HepG2 (cell line): ENCODE results near the gene SIT1. TPM values are rescaled to one million over a fixed set of nuclear protein-coding genes. Genes with fewer than 3 reads are reported as not detected.

Experiments
- DPF2 ChIP-seq: sonication (generic); formaldehyde crosslinking; IDR thresholded peaks from 2 replicates; pipeline ENCODE4 v1.4.0; 2020; ENCODE audit warnings: mild to moderate bottlenecking, low read depth, missing genetic modification reagents, borderline replicate concordance
- FOXJ3 ChIP-seq: sonication (generic); formaldehyde crosslinking; IDR thresholded peaks from 2 replicates; pipeline ENCODE4 v1.4.0; 2020; ENCODE audit warnings: missing genetic modification reagents, mild to moderate bottlenecking, borderline replicate concordance
- GATAD1 ChIP-seq: IDR thresholded peaks from 2 replicates; pipeline ENCODE4 v1.6.1; 2016; ENCODE audit warnings: missing genetic modification reagents, missing compliant biosample characterization
- LCORL ChIP-seq, 2 experiments: fragments of 450-650 bp in 1 of 2; sonication (generic) in 1 of 2; formaldehyde crosslinking in 1 of 2; IDR thresholded peaks; 2 replicates each; pipeline versions ENCODE4 v1.5.0 to v1.6.1; 2017 to 2020; ENCODE audit warnings: antibody characterized with exemption in 1 of 2, missing genetic modification reagents in 1 of 2
- NR3C1 ChIP-seq: sonication (generic); formaldehyde crosslinking; IDR thresholded peaks from 2 replicates; pipeline ENCODE4 v1.4.0; 2020; ENCODE audit warnings: missing genetic modification reagents
- PHF20 ChIP-seq: sonication (generic); formaldehyde crosslinking; IDR thresholded peaks from 2 replicates; pipeline ENCODE4 v1.5.0; 2020; ENCODE audit warnings: mild to moderate bottlenecking, missing genetic modification reagents
- POGK ChIP-seq: sonication (generic); formaldehyde crosslinking; conservative IDR thresholded peaks from 2 replicates; pipeline ENCODE4 v1.8.0; 2022; ENCODE audit warnings: mild to moderate bottlenecking, moderate library complexity, missing genetic modification reagents
- REPIN1 ChIP-seq: sonication (generic); formaldehyde crosslinking; IDR thresholded peaks from 2 replicates; pipeline ENCODE4 v1.8.0; 2022; ENCODE audit warnings: missing genetic modification reagents, low read depth, mild to moderate bottlenecking, borderline replicate concordance
- SAFB2 ChIP-seq: sonication (generic); formaldehyde crosslinking; IDR thresholded peaks from 2 replicates; pipeline ENCODE4 v1.5.1; 2020; ENCODE audit warnings: missing genetic modification reagents, low read depth, mild to moderate bottlenecking, borderline replicate concordance
- SAP130 ChIP-seq: IDR thresholded peaks from 2 replicates; pipeline ENCODE4 v1.6.1; 2016; ENCODE audit warnings: low read depth
- TBX2 ChIP-seq: sonication (generic); formaldehyde crosslinking; IDR thresholded peaks from 2 replicates; pipeline ENCODE4 v1.5.0; 2020; ENCODE audit warnings: missing genetic modification reagents, mild to moderate bottlenecking, borderline replicate concordance
- TCF12 ChIP-seq, 2 experiments: fragments of 450-650 bp in 1 of 2; sonication (generic) in 1 of 2; formaldehyde crosslinking in 1 of 2; IDR thresholded peaks; 2 replicates each; pipeline versions ENCODE4 v1.6.1 to v1.8.0; 2017 to 2022; ENCODE audit warnings: antibody characterized with exemption in 1 of 2, mild to moderate bottlenecking in 1 of 2, missing genetic modification reagents in 1 of 2, moderate library complexity in 1 of 2
- XBP1 ChIP-seq: sonication (generic); formaldehyde crosslinking; IDR thresholded peaks from 2 replicates; pipeline ENCODE4 v1.5.0; 2020; ENCODE audit warnings: missing genetic modification reagents
- YY1 ChIP-seq: IDR thresholded peaks from 2 replicates; pipeline ENCODE4 v1.6.1; 2011; ENCODE audit warnings: low read length, low read depth, moderate library complexity, mild to moderate bottlenecking; ENCODE audit not compliant: insufficient read depth, insufficient replicate concordance
- ZMYM4 ChIP-seq: sonication (generic); formaldehyde crosslinking; IDR thresholded peaks from 2 replicates; pipeline ENCODE4 v1.8.1; 2023; ENCODE audit warnings: mild to moderate bottlenecking, missing genetic modification reagents
- ZNF331 ChIP-seq: sonication (generic); formaldehyde crosslinking; IDR thresholded peaks from 2 replicates; pipeline ENCODE4 v1.4.0; 2020; ENCODE audit warnings: missing genetic modification reagents
- ZNF430 ChIP-seq: sonication (generic); formaldehyde crosslinking; IDR thresholded peaks from 2 replicates; pipeline ENCODE4 v1.9.0; 2021; ENCODE audit warnings: mild to moderate bottlenecking, missing genetic modification reagents
- ZNF546 ChIP-seq: sonication (generic); formaldehyde crosslinking; conservative IDR thresholded peaks from 2 replicates; pipeline ENCODE4 v1.8.1; 2023; ENCODE audit warnings: mild to moderate bottlenecking, missing genetic modification reagents
- ZNF614 ChIP-seq: IDR thresholded peaks from 2 replicates; pipeline ENCODE4 v1.6.1; 2018; ENCODE audit warnings: missing biosample characterization, missing genetic modification reagents, inconsistent platforms, borderline replicate concordance
- polyA plus RNA-seq, 8 experiments: library from polyadenylated mRNA; depleted of rRNA in 3 of 8; stranded (reverse) in 7 of 8; unstranded in 1 of 8; fragments of >200 nt; fragmentation: Illumina TruSeq in 4 of 8; extraction: Trizol in 4 of 8; gene quantifications; 2 replicates each; pipeline versions ENCODE4 v1.2.1 to v1.2.3, GENCODE V29; 2011 to 2016; ENCODE audit warnings: low read depth in 4 of 8, missing spikeins in 1 of 8, mixed read lengths in 1 of 8; ENCODE audit not compliant: insufficient read depth in 1 of 8
- total RNA-seq, 5 experiments: library from RNA; depleted of rRNA; stranded (reverse); fragments of >200 nt; fragmentation: Illumina TruSeq; extraction: Trizol; gene quantifications; 2 replicates each; pipeline ENCODE4 v1.2.3, GENCODE V29; 2016; ENCODE audit warnings: low read depth in 1 of 5
- TF ChIP-seq, protein P1 (sequence below): sonication (generic); formaldehyde crosslinking; IDR thresholded peaks from 2 replicates; pipeline ENCODE4 v1.5.1; 2020; ENCODE audit warnings: mild to moderate bottlenecking, missing genetic modification reagents, borderline replicate concordance
- TF ChIP-seq, protein P2 (sequence below): sonication (generic); formaldehyde crosslinking; conservative IDR thresholded peaks from 2 replicates; pipeline ENCODE4 v1.4.0; 2020; ENCODE audit warnings: missing genetic modification reagents
- TF ChIP-seq, protein P3 (sequence below): sonication (generic); formaldehyde crosslinking; IDR thresholded peaks from 2 replicates; pipeline ENCODE4 v1.5.1; 2020; ENCODE audit warnings: mild to moderate bottlenecking, missing genetic modification reagents, moderate library complexity

SIT1 gene
- total and polyA plus RNA-seq, 2 of the 13 experiments (the other 11 are each of a cell fraction or from before 2014, with no cell fraction given), result 0.09 to 6.7 TPM

GRCh38 chr9:35646533-35647265, 4.0 kb downstream of the SIT1 start (continued):
- TF ChIP-seq, protein P1, sequence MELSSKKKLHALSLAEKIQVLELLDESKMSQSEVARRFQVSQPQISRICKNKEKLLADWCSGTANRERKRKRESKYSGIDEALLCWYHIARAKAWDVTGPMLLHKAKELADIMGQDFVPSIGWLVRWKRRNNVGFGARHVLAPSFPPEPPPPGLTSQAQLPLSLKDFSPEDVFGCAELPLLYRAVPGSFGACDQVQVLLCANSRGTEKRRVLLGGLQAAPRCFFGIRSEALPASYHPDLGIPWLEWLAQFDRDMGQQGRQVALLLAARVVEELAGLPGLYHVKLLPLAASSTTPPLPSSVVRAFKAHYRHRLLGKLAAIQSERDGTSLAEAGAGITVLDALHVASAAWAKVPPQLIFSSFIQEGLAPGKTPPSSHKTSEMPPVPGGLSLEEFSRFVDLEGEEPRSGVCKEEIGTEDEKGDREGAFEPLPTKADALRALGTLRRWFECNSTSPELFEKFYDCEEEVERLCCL (CRISPR knock-in tag), result no peak
- TF ChIP-seq SAP130 (CRISPR knock-in tag) (peak; percentile 68; the same call in 1 of the 2 replicates), GATAD1 (CRISPR knock-in tag) (peak; percentile 67), LCORL (IDR thresholded peaks at IDR 0.05) (no peak), LCORL (CRISPR knock-in tag; IDR thresholded peaks at IDR 0.05) (peak; percentile 70), ZMYM4 (CRISPR knock-in tag) (peak; percentile 53; the same call in 1 of the 2 replicates), XBP1 (no peak), YY1 (peak; percentile 60), ZNF430 (CRISPR knock-in tag) (no peak), PHF20 (CRISPR knock-in tag) (peak; percentile 31; the same call in 1 of the 2 replicates), TCF12 (IDR thresholded peaks at IDR 0.05) (no peak), TCF12 (CRISPR knock-in tag; IDR thresholded peaks at IDR 0.05) (no peak), ZNF546 (CRISPR knock-in tag) (no peak), SAFB2 (CRISPR knock-in tag) (peak; percentile 28; the same call in 1 of the 2 replicates), DPF2 (CRISPR knock-in tag) (no peak), POGK (CRISPR knock-in tag) (peak; percentile 69; the same call in 1 of the 2 replicates), ZNF614 (CRISPR knock-in tag) (peak; percentile 82; the same call in 1 of the 2 replicates), REPIN1 (peak; percentile 72; the same call in 1 of the 2 replicates), NR3C1 (CRISPR knock-in tag) (no peak), TBX2 (CRISPR knock-in tag) (peak; percentile 51), FOXJ3 (CRISPR knock-in tag) (no peak; the same call in 1 of the 2 replicates), ZNF331 (CRISPR knock-in tag) (peak; percentile 61; the same call in 1 of the 2 replicates)
- TF ChIP-seq, protein P2, sequence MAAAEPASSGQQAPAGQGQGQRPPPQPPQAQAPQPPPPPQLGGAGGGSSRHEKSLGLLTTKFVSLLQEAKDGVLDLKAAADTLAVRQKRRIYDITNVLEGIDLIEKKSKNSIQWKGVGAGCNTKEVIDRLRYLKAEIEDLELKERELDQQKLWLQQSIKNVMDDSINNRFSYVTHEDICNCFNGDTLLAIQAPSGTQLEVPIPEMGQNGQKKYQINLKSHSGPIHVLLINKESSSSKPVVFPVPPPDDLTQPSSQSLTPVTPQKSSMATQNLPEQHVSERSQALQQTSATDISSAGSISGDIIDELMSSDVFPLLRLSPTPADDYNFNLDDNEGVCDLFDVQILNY (CRISPR knock-in tag), result 0 out of 2 replicates have a peak, but pooled peaks have one; percentile 22
- TF ChIP-seq, protein P3, sequence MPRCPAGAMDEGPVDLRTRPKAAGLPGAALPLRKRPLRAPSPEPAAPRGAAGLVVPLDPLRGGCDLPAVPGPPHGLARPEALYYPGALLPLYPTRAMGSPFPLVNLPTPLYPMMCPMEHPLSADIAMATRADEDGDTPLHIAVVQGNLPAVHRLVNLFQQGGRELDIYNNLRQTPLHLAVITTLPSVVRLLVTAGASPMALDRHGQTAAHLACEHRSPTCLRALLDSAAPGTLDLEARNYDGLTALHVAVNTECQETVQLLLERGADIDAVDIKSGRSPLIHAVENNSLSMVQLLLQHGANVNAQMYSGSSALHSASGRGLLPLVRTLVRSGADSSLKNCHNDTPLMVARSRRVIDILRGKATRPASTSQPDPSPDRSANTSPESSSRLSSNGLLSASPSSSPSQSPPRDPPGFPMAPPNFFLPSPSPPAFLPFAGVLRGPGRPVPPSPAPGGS (CRISPR knock-in tag), result no peak
